T-cell (primary cell): ENCODE data around the gene NCAM1. TPM values are rescaled to one million over a fixed set of nuclear protein-coding genes. Genes with fewer than 3 reads are reported as not detected.

Experiments
- ATAC-seq, 4 experiments: fragments of 200-7000 bp in 3 of 4; fragments of 150-1000 bp in 1 of 4; cut with Tn5 transposase; replicated peaks in 1 of 4; 1 replicate in 3 of 4; 2 replicates in 1 of 4; pipeline ENCODE4 v1.10.0; 2021; ENCODE audit warnings: moderate library complexity in 3 of 4, mild to moderate bottlenecking in 2 of 4, moderate number of reproducible peaks in 1 of 4
- CTCF ChIA-PET, 2 donors: fragments of 300-600 bp; sonication (Branson Sonifier 250); formaldehyde crosslinking; loops; one replicate each; lab custom pipeline; 2022; ENCODE audit warnings: antibody characterized with exemption in 2 of 2; lab: Charles Lee
- POLR2A ChIA-PET, 2 donors: fragments of 300-600 bp; sonication (Branson Sonifier 250); formaldehyde crosslinking; loops; one replicate each; lab custom pipeline; 2022; ENCODE audit warnings: antibody characterized with exemption in 2 of 2; lab: Charles Lee
- DNase-seq, 35 experiments: peaks; one replicate each; pipeline versions ENCODE4 v3.0.0 to v3.0.0-alpha.2; 2013 to 2023
- H3K27ac ChIP-seq: one replicate; pipeline ENCODE4 v1.5.1; 2013; ENCODE audit warnings: low read length
- H3K27me3 ChIP-seq, 2 experiments: replicated peaks in 1 of 2; 1 replicate in 1 of 2; 2 replicates in 1 of 2; pipeline versions ENCODE4 v1.6.1 to v1.7.0; 2013; ENCODE audit warnings: low read length in 1 of 2, mixed read lengths in 1 of 2; ENCODE audit not compliant: control insufficient read depth in 2 of 2, insufficient read depth in 2 of 2; ENCODE audit errors: extremely low read depth in 1 of 2
- H3K36me3 ChIP-seq, 2 donors: 1 replicate in 1 of 2; 2 replicates in 1 of 2; pipeline versions ENCODE4 v1.6.1 to v1.7.0; 2013; ENCODE audit warnings: low read length in 1 of 2; ENCODE audit not compliant: control insufficient read depth in 2 of 2, insufficient read depth in 1 of 2; ENCODE audit errors: extremely low read depth in 1 of 2
- H3K4me1 ChIP-seq, 2 experiments: 1 replicate in 1 of 2; 2 replicates in 1 of 2; pipeline versions ENCODE4 v1.6.1 to v1.7.0; 2013; ENCODE audit warnings: low read length in 2 of 2, mixed read lengths in 1 of 2; ENCODE audit not compliant: insufficient read depth in 2 of 2, control insufficient read depth in 1 of 2; ENCODE audit errors: extremely low read depth in 1 of 2
- H3K4me3 ChIP-seq, 2 donors: 1 replicate in 1 of 2; 2 replicates in 1 of 2; pipeline versions ENCODE4 v1.5.1 to v1.7.0; 2013; ENCODE audit warnings: mild to moderate bottlenecking in 2 of 2, low read length in 1 of 2, moderate library complexity in 1 of 2; ENCODE audit not compliant: control insufficient read depth in 1 of 2; ENCODE audit errors: extremely low read depth in 1 of 2
- H3K9me3 ChIP-seq: 2 replicates; pipeline ENCODE4 v1.7.0; 2013
- H3K27ac Mint-ChIP-seq, 2 donors: one replicate each; pipeline ENCODE4 v1.8.0; 2020 to 2021; ENCODE audit warnings: mild to moderate bottlenecking in 2 of 2, mixed read lengths in 2 of 2
- H3K27me3 Mint-ChIP-seq, 2 donors: one replicate each; pipeline ENCODE4 v1.8.0; 2021 to 2022; ENCODE audit warnings: mixed read lengths in 2 of 2
- H3K36me3 Mint-ChIP-seq: one replicate; pipeline ENCODE4 v1.8.0; 2021; ENCODE audit warnings: mixed read lengths
- H3K4me1 Mint-ChIP-seq, 3 donors: one replicate each; pipeline ENCODE4 v1.8.0; 2020 to 2022; ENCODE audit warnings: mixed read lengths in 3 of 3, mild to moderate bottlenecking in 1 of 3
- H3K4me3 Mint-ChIP-seq, 3 donors: one replicate each; pipeline ENCODE4 v1.8.0; 2020 to 2022; ENCODE audit warnings: mild to moderate bottlenecking in 3 of 3, mixed read lengths in 3 of 3, moderate library complexity in 3 of 3
- H3K9me3 Mint-ChIP-seq, 3 donors: one replicate each; pipeline ENCODE4 v1.8.0; 2020 to 2022; ENCODE audit warnings: mixed read lengths in 3 of 3
- WGBS: methylation state at CpG from one replicate; pipeline ENCODE4 v1.1.5; 2013; ENCODE audit warnings: missing lambda C conversion rate; ENCODE audit not compliant: insufficient coverage; 5-methylcytosine and 5-hydroxymethylcytosine counted together
- total RNA-seq, 35 experiments: library from RNA in 6 of 35; stranded (reverse) in 6 of 35; fragments of 120-200 nt in 1 of 35; gene quantifications; one replicate each; pipeline versions ENCODE4 v1.2.1 to v1.2.4 and lab custom pipeline; 2013 to 2026

Gene NCAM1
- total RNA-seq, 5 donors from 2014 or later (not counting 1 experiment from before 2014, with no cell fraction given), result 0.90 to 1.8 (median 1.1) TPM

- no peaks in the 10 kb centered on the region for H3K27me3 ChIP-seq
- no peaks in the 10 kb centered on the region for H3K4me1 ChIP-seq
- no peak overlapping the region for H3K4me3 Mint-ChIP-seq
- H3K27ac Mint-ChIP-seq, result no peak overlapping the region
- H3K9me3 Mint-ChIP-seq, result peaks cover 0 to 3% (median 0%) of the 10 kb centered on the region in 3 donors
- no peak overlapping the region for H3K27ac ChIP-seq
- H3K4me1 Mint-ChIP-seq, result no peaks in the 10 kb centered on the region
- 80% methylated on average over 3 of the region's 4 CpGs for WGBS
- no peak overlapping the region for H3K4me3 ChIP-seq
- H3K9me3 ChIP-seq, result no peaks in the 10 kb centered on the region
- ChIA-PET POLR2A (no interaction called here), CTCF (interaction anchor here in 1 of 2 donors (1.2 kb wide), 1 partner anchor 9 kb away, joined by 3 read pairs; no protein-coding TSS in a partner anchor)
- H3K27me3 Mint-ChIP-seq, result peaks cover 4 to 7% of the 10 kb centered on the region in 2 donors
- no peak for DNase-seq
- no peaks in the 10 kb centered on the region for H3K36me3 Mint-ChIP-seq
- no peaks in the 10 kb centered on the region for H3K36me3 ChIP-seq
- ATAC-seq, result no peak
Observed at GRCh38 chr11:112931703-112932102, 29.5 kb upstream of the NCAM1 start.

DNA sequence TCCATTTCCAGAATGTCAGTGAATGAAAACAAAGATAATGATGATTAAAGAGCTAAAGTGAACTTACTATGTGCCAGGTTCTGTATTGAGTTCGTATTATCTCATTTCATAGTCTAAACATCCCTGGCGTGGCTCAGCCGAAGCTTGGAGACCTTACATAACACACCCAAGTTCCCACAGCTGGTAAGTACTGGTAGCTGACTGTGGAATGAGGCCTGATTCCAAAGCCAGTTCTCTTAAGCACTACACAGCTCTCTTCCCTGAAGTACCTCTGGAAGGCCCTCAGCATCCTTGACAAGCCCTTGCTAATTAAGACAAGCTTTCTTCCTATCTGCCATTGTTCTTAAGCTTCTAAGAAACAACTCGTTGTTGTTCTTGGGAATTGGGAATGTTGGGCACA is 28.6 kb upstream of the NCAM1 start:
- Histone ChIP-seq H3K27me3 (no peaks in the 10 kb centered on the region), H3K9me3 (no peaks in the 10 kb centered on the region), H3K4me1 (no peaks in the 10 kb centered on the region), H3K27ac (no peak overlapping the region), H3K4me3 (no peak overlapping the region), H3K36me3 (no peaks in the 10 kb centered on the region)
- H3K4me1 Mint-ChIP-seq, result no peaks in the 10 kb centered on the region
- DNase-seq (no peak), ATAC-seq (no peak)
- POLR2A ChIA-PET, result no interaction called here
- no peak overlapping the region for H3K27ac Mint-ChIP-seq
- no peaks in the 10 kb centered on the region for H3K36me3 Mint-ChIP-seq
- H3K9me3 Mint-ChIP-seq, result peaks cover 0 to 3% (median 0%) of the 10 kb centered on the region in 3 donors
- peaks cover 4 to 7% of the 10 kb centered on the region in 2 donors for H3K27me3 Mint-ChIP-seq
- no peak overlapping the region for H3K4me3 Mint-ChIP-seq
- CTCF ChIA-PET, result interaction anchor here in 1 of 2 donors (1.2 kb wide), 1 partner anchor 8 kb away, joined by 3 read pairs; no protein-coding TSS in a partner anchor
- no CpG with 5 or more reads among the region's 4 CpGs for WGBS

- Mint-ChIP-seq H3K4me3 (no peak overlapping the region), H3K4me1 (no peaks in the 10 kb centered on the region), H3K27me3 (peaks cover 7 to 10% of the 10 kb centered on the region in 2 donors), H3K36me3 (no peaks in the 10 kb centered on the region), H3K27ac (no peak overlapping the region), H3K9me3 (peaks cover 0 to 3% (median 0%) of the 10 kb centered on the region in 3 donors)
- ATAC-seq (no peak), DNase-seq (no peak)
- CTCF ChIA-PET, result no interaction called here
- Histone ChIP-seq H3K9me3 (no peaks in the 10 kb centered on the region), H3K27ac (no peak overlapping the region), H3K36me3 (no peaks in the 10 kb centered on the region), H3K4me1 (no peaks in the 10 kb centered on the region), H3K4me3 (no peak overlapping the region), H3K27me3 (no peaks in the 10 kb centered on the region)
- WGBS, result 61% methylated on average over 2 of the region's 3 CpGs
- POLR2A ChIA-PET, result no interaction called here
Observed at GRCh38 chr11:112933970-112934369, 27.2 kb upstream of the NCAM1 start.

- POLR2A ChIA-PET, result no interaction called here
- H3K27ac Mint-ChIP-seq, result no peak overlapping the region
- no peaks in the 10 kb centered on the region for H3K36me3 ChIP-seq
- H3K36me3 Mint-ChIP-seq, result no peaks in the 10 kb centered on the region
- peaks cover 10 to 13% of the 10 kb centered on the region in 2 donors for H3K27me3 Mint-ChIP-seq
- H3K27ac ChIP-seq, result no peak overlapping the region
- no peak overlapping the region for H3K4me3 Mint-ChIP-seq
- no peaks in the 10 kb centered on the region for H3K9me3 Mint-ChIP-seq
- no peaks in the 10 kb centered on the region for H3K4me1 Mint-ChIP-seq
- no CpG with 5 or more reads among the region's 2 CpGs for WGBS
- H3K4me3 ChIP-seq, result no peak overlapping the region
- H3K27me3 ChIP-seq, result no peaks in the 10 kb centered on the region
- no peaks in the 10 kb centered on the region for H3K9me3 ChIP-seq
- CTCF ChIA-PET, result no interaction called here
- no peaks in the 10 kb centered on the region for H3K4me1 ChIP-seq
- DNase-seq (no peak), ATAC-seq (no peak)
Observed at GRCh38 chr11:112941104-112941503, 20.1 kb upstream of the NCAM1 start.

GRCh38 chr11:112942966-112943643 is 18.1 kb upstream of the NCAM1 start:
- ChIA-PET POLR2A (no interaction called here), CTCF (no interaction called here)
- 40% methylated on average over 1 of the region's 7 CpGs for WGBS
- H3K36me3 ChIP-seq, result no peaks in the 10 kb centered on the region
- H3K4me3 ChIP-seq, result no peak overlapping the region
- peaks cover 12 to 17% of the 10 kb centered on the region in 2 donors for H3K27me3 Mint-ChIP-seq
- no peak overlapping the region for H3K4me3 Mint-ChIP-seq
- H3K9me3 ChIP-seq, result no peaks in the 10 kb centered on the region
- no peaks in the 10 kb centered on the region for H3K36me3 Mint-ChIP-seq
- no peak overlapping the region for H3K27ac ChIP-seq
- no peaks in the 10 kb centered on the region for H3K4me1 Mint-ChIP-seq
- no peaks in the 10 kb centered on the region for H3K4me1 ChIP-seq
- DNase-seq (no peak), ATAC-seq (no peak)
- no peak overlapping the region for H3K27ac Mint-ChIP-seq
- H3K27me3 ChIP-seq, result no peaks in the 10 kb centered on the region
- no peaks in the 10 kb centered on the region for H3K9me3 Mint-ChIP-seq

DNA sequence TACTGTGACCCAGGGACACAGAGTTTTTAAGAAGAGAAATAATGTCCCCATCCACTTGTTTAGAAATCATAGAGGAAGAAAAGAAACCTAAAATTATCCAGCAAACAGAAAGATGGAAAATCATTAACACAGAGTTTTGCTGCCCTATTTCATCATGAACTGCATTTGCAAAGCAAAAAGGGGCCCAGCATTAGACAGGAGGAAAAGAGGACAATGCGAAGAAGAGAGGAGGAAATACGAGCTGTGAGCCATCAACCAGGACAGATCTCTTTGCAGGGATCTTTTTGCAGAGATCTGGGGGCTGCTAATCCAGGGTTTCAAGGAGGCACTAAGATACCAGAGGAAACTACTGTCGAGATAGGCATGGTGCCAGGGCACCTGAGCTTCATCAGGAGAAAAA is 14.4 kb upstream of the NCAM1 start:
- H3K27me3 ChIP-seq, result peaks cover 0 to 4% of the 10 kb centered on the region in 2 experiments
- ATAC-seq, result no peak
- no peaks in the 10 kb centered on the region for H3K4me1 ChIP-seq
- Mint-ChIP-seq H3K4me3 (no peak overlapping the region), H3K9me3 (peaks cover 0 to 3% (median 0%) of the 10 kb centered on the region in 3 donors), H3K4me1 (no peaks in the 10 kb centered on the region), H3K27ac (no peak overlapping the region), H3K27me3 (peaks cover 25 to 31% of the 10 kb centered on the region in 2 donors), H3K36me3 (no peaks in the 10 kb centered on the region)
- H3K4me3 ChIP-seq, result no peak overlapping the region
- 61% methylated on average over 3 of the region's 3 CpGs for WGBS
- POLR2A ChIA-PET, result no interaction called here
- no peak for DNase-seq
- CTCF ChIA-PET, result no interaction called here
- no peaks in the 10 kb centered on the region for H3K9me3 ChIP-seq
- no peaks in the 10 kb centered on the region for H3K36me3 ChIP-seq
- no peak overlapping the region for H3K27ac ChIP-seq
